HL-60 (cell line): ENCODE measurements around the gene ADAMTS16.

Experiments
- DNase-seq, 2 experiments: peaks; one replicate each; pipeline ENCODE4 v3.0.0-alpha.2; 2010 to 2020; ENCODE audit warnings: low read depth in 1 of 2, low spot score in 1 of 2
- H3K27ac ChIP-seq: fragments of 250-450 bp; sonication (Bioruptor Pico); replicated peaks from 2 replicates; pipeline ENCODE4 v1.5.1; 2020; ENCODE audit warnings: mild to moderate bottlenecking, moderate library complexity
- H3K27me3 ChIP-seq: fragments of 250-450 bp; sonication (Bioruptor Pico); 2 replicates; pipeline ENCODE4 v1.5.1; 2021; ENCODE audit warnings: mild to moderate bottlenecking, moderate library complexity; ENCODE audit not compliant: insufficient read depth, poor library complexity, severe bottlenecking
- H3K4me3 ChIP-seq: replicated peaks from 2 replicates; pipeline ENCODE4 v1.5.1; 2011; ENCODE audit warnings: mild to moderate bottlenecking, control low read depth, low read length; ENCODE audit not compliant: insufficient read depth
- GABPA ChIP-seq: IDR thresholded peaks from 2 replicates; pipeline ENCODE4 v1.6.1; 2012; ENCODE audit warnings: low read depth
- POLR2AphosphoS5 ChIP-seq: IDR thresholded peaks from 2 replicates; pipeline ENCODE4 v1.6.1; 2012; ENCODE audit warnings: low read depth
- REST ChIP-seq: IDR thresholded peaks from 2 replicates; pipeline ENCODE4 v1.6.1; 2012; ENCODE audit warnings: low read depth; ENCODE audit not compliant: insufficient replicate concordance
- SPI1 ChIP-seq: IDR thresholded peaks from 2 replicates; pipeline ENCODE4 v1.6.1; 2012; ENCODE audit warnings: low read depth, mild to moderate bottlenecking, borderline replicate concordance
- TF ChIP-seq, protein P1 (sequence below): IDR thresholded peaks from one replicate; pipeline ENCODE4 v1.5.1; 2011; ENCODE audit warnings: low read length, control low read depth, inconsistent platforms; ENCODE audit not compliant: insufficient read depth

ADAMTS16 gene

DNA sequence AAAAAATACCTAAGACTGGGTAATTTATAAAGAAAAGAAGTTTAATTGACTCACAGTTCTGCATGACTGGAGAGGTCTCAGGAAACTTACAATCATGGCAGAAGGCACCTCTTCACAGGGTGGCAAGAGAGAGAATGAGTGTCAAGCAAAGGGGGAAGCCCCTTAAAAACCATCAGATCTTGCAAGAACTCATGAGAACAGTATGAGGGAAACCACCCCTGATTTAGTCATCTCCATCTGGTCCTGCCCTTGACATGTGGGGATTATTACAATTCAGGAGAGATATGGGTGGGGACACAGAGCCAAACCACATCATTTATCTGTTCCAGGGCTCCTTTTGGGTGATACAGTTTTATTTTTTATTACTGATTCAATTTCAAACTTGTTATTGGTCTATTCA, 23.2 kb upstream of the ADAMTS16 start:
- DNase-seq, result no peak
- TF ChIP-seq SPI1 (no peak), POLR2AphosphoS5 (no peak), REST (no peak), GABPA (no peak)

DNA sequence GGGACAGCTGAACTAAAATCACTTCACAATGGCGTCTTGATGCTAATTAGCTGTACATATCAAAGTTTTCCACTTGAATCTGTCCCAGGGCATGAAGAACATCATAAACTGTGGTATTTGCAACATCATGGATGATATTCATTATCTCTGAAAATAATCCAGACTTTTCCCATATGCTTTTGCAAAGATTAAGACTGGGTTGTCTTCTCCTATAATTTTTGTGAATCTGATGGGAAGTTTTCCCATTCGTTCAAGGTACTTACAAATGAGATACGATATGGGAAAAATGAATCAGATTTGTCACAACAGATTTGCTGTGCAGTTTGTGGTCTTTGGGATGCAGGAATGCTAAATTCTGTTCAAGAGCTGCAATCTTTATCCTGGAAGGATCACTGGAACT, 17.4 kb upstream of the ADAMTS16 start:
- no peak for TF ChIP-seq SPI1
- no peak for TF ChIP-seq GABPA
- TF ChIP-seq, protein P1, sequence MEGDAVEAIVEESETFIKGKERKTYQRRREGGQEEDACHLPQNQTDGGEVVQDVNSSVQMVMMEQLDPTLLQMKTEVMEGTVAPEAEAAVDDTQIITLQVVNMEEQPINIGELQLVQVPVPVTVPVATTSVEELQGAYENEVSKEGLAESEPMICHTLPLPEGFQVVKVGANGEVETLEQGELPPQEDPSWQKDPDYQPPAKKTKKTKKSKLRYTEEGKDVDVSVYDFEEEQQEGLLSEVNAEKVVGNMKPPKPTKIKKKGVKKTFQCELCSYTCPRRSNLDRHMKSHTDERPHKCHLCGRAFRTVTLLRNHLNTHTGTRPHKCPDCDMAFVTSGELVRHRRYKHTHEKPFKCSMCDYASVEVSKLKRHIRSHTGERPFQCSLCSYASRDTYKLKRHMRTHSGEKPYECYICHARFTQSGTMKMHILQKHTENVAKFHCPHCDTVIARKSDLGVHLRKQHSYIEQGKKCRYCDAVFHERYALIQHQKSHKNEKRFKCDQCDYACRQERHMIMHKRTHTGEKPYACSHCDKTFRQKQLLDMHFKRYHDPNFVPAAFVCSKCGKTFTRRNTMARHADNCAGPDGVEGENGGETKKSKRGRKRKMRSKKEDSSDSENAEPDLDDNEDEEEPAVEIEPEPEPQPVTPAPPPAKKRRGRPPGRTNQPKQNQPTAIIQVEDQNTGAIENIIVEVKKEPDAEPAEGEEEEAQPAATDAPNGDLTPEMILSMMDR, result no peak
- no peak for TF ChIP-seq POLR2AphosphoS5
- TF ChIP-seq REST, result no peak
- H3K4me3 ChIP-seq, result no peak overlapping the region
- DNase-seq, result no peak
- no peaks in the 10 kb centered on the region for H3K27me3 ChIP-seq
- no peak overlapping the region for H3K27ac ChIP-seq

More for the DNA sequence above, 23.2 kb upstream of the ADAMTS16 start:
- no peak overlapping the region for H3K4me3 ChIP-seq
- no peaks in the 10 kb centered on the region for H3K27me3 ChIP-seq
- H3K27ac ChIP-seq, result no peak overlapping the region

GRCh38 chr5:5124231-5124630, 15.9 kb upstream of the ADAMTS16 start:
- no peak for DNase-seq
- no peak for TF ChIP-seq POLR2AphosphoS5
- H3K27ac ChIP-seq, result no peak overlapping the region
- H3K4me3 ChIP-seq, result no peak overlapping the region
- no peaks in the 10 kb centered on the region for H3K27me3 ChIP-seq

DNA sequence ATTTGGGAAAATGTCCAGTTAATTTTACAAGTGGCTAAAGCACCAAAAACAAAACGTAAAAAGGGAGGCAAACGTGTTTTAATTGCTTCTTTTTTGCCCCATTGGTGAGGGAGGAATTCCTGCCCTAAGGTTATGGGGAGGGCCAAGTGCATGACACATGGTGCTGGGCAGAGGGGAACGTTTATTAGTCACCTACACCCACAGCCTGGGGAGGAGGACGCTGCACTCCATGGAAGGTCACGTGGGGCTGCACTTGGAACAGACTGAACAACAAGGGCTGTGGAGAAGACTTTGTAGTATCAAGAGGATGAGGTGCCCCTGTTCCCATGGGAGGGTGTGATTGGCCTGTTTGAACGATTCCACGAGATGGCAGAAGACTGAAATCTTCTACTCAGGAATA, 13.7 kb upstream of the ADAMTS16 start:
- TF ChIP-seq SPI1 (no peak), GABPA (no peak), POLR2AphosphoS5 (no peak), REST (no peak)
- TF ChIP-seq, protein P1, result no peak
- DNase-seq, result no peak
- Histone ChIP-seq H3K27me3 (no peaks in the 10 kb centered on the region), H3K27ac (no peak overlapping the region), H3K4me3 (no peak overlapping the region)
